HG03521 (cell line): ENCODE results near the gene DNAI1.
A peak's percentile ranks its signal among the peaks of the same experiment; 100 is the strongest.
"Not testable (repeated sequence)": the region's sequence is repeated elsewhere in the genome, so short reads cannot be mapped to it uniquely, and the experiment has no call there.

Experiments used
- ATAC-seq: cut with Tn5 transposase; IDR thresholded peaks from one replicate; pipeline ENCODE4 v1.9.1; 2021; ENCODE audit warnings: mild to moderate bottlenecking, moderate library complexity; ENCODE audit not compliant: unreplicated experiment

Gene DNAI1

DNA sequence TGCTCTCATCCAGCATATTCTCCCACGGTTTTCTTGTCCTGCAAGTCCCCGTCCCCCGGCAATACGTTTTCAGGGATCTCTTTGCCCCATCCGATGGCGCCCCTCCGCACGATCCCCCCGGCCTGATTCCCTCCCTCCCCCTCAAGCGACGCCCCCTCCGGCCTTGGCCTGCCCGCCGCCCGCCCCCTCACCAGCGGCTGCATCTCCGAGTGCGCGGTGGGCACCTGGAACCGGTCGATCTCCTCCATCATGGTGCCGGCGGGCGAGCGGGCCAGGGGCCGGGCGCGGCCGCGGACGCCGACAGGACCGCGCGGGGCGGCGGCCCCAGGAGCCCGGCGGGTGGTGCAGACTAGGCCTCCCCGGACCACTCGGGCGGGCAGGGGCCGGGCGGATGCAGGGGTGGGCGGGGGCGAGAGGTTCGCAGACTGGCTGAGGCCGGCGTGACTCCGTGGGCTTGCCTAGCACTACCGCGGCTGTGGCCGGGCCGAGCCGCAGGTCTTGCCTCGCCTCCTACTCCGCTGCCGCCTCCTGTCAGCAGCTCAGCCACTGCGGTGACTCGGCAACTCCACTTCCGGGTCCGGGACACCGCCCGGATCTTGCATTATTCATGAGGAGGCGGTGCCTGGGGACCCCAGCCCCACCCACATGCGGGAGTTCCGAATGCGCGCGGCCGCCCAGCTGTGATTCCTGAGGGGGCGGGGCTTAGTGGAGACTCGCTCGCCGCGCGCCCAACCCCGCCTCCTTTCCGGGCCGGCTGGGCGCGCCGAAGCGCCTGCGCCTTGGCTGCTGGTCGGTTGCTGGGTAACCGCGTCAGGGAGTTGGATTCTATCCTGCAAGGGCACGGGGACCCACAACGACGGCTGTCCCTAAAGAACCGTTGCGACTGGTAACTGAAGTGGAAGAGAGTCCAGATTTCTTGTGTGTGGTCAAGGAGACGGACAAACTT lies at the start of gene DNAI1, which contains the start of gene FAM219A:
Gene DNAI1 (plus strand): TSS at position 793 of the 946 bp plus-strand sequence. CDS start 201 bp downstream, outside the sequence.
Gene FAM219A (minus strand): TSS at position 558 of the 946 bp plus-strand sequence. CDS start 307 bp downstream, at position 251.
- peak; percentile 97 for ATAC-seq

DNA sequence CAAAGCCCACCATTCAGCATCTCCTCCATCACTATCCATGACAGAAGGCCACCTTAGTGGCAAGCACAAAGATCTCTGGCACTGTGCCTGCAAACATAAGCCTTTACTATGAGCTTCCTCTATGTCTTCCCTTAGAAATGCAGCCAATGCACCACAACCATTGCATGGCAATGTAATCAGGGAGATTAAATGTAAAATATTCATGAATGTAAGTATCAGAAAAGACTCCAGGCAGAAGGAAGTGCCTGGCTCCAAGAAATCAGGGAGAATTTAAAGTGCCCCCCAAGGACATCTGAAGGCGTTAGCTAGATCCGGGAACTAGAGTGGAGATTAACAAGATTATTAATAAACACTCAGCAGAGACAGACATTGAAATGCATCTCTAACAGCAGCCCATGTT lies 49.5 kb upstream of the DNAI1 start:
- no peak for ATAC-seq

DNA sequence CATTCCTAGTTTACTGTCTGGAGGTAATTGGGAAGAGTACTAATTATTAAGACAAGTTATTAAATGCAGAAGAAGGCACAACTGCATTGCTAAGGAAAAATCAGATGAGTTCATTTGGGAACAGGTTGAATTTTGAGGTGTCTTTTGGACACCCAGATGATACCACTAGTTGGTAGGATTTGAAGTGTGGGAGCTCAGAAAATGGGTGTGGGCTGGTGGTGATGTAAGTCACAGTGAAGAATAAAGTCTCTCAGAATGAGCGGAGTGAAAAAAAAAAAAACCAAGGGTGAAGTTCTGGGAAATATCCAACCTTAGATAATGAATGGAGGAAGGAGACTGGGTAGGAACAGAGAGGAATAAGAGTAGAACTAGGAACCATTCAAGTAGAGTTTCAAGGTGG lies 46.3 kb upstream of the DNAI1 start:
- no peak for ATAC-seq

DNA sequence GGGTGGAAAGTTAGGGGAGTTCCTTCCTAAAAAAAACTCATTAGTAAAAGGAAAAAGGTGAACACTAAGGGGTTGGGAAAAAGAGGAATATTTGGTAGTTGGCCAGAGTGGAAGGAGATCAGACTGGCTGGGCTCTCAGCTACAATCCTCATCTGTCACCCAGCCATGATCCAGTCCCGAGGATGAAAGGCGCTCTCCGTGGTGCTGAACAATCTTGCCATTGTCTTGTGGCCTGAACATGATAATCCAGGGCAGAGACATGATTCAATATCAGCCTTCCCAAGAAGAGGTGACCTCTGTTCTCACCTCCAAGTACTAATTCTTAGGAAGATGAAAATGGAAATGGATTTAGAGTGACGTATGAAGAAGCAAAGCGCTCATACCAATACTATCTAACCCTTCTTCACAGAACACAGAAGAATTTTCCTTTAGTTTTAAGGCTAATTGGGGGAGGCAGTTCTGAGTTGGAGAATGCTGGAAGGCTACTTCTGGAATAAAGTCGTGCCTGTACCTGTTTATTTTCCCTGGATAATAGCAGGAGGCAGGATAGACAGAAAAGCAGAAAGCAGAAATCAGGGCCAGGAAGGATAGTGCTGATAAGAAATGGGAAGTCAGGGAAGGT lies 45.3 kb upstream of the DNAI1 start:
- ATAC-seq = no peak

DNA sequence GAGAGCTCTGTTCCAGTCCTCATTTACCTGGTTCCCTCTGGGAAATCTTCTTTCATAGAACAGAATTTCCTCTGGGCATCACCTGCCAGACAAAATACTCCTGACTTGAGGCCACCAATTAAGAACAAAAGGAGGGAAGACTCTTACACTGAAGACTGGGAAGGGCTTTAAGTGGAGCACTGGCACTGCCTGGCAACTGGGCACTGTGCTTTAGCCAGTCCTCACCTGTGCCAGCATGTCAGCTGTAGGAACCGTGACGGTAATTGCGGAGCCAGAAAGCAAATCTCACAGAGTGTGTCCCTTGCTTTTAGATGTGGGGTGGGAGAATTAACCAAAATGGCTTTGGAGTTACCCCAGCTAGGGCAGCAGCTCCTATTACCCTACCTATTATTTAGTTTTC lies 40.9 kb upstream of the DNAI1 start:
- ATAC-seq = no peak

DNA sequence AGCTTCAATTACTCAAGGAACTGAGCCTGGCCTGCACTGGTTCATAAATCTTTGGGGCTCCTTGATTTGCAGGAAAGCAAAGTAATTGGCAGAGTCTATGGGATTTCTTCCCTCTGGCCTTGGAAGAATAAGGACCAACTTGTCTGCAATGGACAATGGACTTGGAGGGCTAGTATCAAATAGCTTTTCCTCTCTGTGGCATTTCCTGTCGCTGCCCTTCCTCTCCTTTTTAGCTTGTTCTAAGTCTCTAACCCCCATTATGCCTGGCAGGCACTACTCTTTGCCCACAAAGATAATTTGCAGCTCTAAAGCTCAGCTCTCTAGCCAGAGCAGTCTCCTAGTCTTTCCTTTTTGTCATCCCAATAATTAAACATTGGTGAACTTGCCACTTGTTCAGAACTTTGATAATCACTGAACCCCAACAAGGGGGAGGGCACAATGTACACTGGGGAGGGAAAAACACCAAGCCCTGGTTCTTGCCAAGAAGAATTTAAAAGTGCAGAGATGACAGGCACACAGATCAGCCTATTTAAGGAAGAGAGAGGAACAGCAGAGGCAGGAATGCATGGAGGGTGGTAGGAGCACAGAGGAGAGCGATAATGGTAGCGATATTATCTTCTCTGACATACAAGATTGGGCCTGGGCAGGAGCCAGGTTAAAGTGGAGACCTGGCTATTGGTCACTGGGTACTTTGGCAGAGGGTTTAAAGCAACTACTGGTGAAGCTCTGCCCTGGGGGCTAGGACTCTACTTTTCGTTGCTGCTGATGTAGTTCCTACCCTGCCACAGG lies 38.7 kb upstream of the DNAI1 start:
- no peak for ATAC-seq

DNA sequence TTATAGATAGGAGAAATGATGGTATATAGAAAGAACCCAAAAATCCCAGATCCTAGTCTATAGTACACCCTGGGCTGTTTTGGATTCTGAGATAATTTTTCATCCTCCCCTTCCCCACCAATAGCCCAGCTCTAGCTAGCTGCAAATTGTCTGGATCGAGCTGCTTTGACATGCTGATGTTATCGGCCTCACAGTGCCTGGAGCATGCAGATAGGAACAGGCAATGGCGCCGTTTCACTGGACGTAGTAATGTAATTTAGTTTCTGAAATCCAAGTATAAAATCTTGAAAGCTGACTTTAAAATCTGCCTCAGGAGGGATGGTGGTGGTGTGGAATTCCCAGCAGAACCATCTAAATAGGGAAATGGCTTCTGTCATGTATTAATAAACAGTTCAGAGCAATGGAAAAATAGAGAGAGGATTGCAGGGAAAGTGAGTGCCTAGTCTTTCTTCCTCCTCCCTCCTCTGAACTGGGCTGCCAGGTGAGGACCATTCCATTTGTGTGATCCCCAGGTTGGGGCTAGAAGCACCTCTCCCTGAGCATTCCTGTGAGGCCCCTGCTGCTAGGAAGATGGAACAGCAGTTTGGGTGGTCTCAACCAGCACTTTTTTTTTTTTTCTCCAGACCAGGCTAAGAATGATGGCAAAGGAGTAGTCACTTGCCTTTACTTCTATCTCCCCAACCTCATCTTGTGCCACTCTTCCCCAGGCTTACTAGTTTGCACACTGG lies 32.1 kb upstream of the DNAI1 start:
- ATAC-seq = no peak

DNA sequence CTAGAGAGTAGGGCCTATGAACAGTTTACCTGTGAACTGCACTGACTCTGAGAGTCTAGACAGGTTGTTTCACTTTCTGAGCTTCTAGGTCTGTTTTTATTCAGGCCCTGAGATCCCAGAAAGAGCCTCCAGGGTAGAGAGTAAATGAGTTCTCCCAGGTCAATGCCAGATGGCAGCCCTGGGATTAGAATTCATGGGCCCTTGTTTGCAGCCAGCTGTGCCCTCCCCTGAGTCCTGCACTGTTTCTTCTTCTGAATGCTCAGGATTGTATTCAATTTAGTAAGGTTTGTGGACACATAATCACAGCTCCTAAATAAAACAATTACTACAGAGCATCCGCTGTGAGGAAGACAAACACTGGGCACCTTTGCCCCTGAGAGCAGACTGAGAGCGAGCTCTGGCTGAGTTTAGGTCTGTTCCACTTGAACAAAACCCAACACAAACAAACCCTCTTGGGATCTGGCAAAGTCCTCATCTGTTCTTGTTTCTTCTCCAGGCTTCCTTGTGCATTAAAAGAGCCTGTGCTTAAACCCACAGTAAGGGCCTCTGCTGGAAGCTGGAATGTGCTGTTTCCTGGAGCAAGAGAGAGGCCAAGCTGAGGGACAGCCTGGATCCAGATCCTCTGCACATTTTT lies 30.2 kb upstream of the DNAI1 start:
- no peak for ATAC-seq

DNA sequence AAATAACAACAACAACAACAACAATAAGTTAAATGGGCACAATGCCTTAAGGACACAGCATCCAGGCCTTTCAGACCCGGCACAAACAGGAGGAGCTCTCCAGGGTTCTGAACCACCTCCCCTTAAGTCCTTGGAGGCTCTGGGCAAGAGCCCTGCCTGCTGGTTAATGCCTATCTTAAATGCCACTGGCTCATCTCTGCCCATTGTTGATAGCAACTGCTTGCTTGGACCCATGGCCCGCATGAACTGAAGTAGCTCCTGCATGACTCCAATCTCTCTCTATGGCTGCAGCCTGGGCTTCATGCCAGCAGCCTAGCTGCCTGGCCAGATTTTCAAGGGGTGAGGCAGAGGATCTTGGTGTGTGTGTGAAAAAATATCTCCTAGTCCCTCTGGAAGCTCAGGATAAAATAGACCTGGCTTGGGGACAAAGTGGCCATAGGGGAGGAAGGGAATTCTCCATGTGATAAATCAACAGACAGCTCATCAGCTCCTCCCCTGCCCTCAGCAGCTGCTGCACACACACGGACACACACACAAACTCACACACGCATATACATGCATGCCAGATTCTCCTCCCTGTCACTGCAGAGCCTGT lies 27.7 kb upstream of the DNAI1 start:
- no peak for ATAC-seq

DNA sequence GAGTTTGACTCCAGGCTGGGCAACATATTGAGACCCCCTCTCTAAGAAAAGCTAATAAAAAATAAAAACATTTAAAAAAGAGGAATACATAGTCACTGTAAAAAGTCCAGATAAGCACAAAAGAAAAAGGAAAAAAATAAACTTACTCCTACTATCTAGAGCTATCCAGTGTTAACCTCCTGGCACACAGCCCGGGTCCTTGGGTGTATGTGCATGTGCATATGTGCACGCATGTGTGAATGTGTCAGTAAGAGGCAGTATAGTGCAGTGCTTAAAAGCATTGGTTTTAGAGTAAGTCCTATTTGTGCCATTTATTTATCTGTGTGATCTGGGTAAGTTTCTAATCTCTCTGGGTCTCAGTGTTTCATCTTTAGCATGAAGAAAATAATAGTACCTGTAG lies 26.9 kb upstream of the DNAI1 start:
- ATAC-seq = no peak

DNA sequence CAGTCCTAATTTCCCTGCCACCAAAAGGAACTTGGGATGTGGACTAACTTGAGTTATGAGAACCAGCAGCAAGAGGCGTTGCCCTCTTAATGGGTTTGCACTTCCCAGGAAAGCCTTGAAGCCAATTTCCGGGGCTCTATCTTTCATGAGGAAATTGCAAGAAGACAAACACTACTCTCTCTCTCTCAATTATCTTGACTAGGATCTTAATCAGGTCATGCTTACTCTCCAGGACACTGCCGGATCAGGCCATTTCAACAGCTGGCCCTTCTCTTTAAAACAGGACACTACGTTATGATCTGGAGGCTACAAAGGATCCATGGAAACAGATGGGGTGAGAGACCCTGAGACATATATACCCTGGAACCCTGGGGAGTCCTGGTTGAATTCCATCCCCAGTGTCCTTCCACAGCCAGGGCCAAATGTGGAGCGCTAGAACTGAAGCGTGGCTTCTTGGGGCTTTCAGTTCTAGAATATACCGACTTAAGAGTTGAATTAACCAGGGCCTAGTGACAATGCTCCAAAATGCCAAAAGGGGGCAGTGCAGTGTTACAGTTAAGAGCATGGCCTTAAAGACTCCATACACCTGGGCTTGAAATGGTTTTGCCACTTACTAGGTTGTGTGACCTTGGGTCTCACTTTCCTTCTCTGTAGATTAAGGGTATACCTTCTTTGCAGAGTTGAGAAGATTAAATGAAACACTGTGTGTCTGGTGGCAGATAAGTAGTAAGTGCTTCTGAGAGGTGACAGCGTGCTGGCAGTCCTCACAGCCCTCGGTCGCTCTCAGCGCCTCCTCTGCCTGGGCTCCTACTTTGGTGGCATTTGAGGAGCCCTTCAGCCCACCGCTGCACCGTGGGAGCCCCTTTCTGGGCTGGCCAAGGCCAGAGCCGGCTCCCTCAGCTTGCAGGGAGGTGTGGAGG lies 21.3 kb upstream of the DNAI1 start:
- ATAC-seq = no peak

DNA sequence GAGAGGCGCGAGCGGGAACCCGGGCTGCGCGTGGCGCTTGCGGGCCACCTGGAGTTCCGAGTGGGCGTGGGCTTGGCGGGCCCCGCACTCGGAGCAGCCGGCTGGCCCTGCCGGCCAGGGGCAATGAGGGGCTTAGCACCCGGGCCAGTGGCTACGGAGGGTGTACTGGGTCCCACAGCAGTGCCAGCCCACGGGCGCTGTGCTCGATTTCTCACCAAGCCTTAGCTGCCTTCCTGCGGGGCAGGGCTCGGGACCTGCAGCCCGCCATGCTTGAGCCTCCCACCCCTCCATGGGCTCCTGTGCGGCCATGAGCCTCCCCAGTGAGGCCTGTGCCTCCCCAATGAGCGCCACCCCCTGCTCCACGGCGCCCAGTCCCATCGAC lies 20.7 kb upstream of the DNAI1 start:
- ATAC-seq = not testable (repeated sequence)

DNA sequence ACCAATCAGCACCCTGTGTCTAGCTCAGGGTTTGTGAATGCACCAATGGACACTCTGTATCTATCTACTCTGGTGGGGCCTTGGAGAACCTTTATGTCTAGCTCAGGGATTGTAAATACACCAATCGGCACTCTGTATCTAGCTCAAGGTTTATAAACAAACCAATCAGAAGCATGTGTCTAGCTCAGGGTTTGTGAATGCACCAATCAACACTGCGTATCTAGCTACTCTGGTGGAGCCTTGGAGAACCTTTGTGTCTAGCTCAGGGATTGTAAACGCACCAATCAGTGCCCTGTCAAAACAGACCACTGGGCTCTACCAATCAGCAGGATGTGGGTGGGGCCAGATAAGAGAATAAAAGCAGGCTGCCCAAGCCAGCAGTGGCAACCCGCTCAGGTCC lies 20.1 kb upstream of the DNAI1 start:
- not testable (repeated sequence) for ATAC-seq

DNA sequence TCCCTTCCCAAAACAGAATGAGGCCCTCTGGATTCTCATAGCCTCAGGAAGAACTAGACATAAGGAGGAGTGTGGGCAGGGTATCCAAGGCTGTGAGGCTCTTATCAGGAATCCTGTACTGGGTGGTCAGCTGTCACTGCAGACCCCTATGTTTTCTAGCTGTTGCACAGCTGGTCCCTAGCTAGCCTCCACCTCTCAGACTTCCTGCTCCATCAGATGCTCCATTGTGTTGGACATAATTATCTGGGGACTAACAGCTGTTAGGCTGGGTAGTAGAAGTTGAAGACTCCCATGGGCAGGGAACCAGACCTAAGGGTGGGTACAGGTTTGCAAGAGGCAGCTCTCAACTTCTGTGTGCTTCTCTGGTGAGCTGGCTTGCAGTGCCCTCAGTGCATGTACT lies 18.6 kb upstream of the DNAI1 start:
- ATAC-seq = no peak

DNA sequence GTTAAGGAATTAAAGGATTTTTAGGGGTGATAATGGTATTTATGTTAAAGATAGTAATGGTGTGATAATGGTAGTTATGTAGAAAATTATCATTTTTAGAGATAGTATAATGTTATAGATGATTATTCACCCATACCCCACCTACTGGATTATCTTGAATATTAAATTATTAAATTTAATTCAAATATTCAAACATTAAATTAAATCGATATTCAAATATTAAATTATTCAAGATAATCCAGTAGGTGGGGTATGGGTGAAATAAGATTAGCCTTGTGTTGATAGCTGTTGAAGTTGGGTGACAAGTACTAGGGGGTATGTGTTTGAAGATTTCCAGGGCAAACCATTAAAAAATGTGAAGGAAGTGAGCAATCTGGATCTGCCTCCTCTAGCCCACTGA lies 15.8 kb upstream of the DNAI1 start:
- ATAC-seq = no peak

DNA sequence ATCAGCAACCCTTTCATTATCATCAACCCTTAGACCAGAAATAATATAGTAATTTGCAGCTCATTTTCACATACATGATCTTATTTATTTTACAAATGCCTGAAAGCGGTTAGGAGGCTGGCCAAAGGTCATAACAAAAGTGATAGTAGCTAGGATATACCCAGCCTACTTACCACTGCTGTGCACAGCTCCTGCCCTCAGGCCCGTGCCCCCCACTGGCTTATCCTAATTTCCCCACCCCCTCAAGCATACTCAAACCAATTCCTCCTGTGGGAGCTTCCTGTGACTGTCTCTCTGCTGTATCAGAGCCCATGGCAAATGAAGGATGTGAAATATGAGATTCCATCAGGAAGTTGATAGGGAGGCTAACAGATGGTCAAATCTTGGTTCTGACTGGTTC lies 15.1 kb upstream of the DNAI1 start:
- ATAC-seq = no peak

DNA sequence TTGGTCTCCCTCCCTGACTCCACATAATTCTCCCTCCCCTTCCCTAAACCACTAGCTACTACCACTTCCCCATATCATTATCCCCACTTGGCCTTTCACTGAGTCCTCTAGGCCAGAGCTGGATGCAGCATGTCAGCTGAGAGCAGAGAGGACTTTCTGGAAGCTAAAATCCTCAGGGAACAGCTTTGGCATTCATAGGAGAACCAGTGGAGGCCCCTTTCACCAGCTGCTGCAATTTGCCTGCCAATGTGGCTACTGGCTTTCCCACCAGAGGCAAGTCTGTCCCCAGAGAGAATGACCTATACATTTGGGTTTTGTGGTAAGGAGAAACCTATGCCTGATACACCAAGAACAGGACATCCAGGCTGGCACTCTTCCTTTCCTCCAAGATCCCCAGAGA lies 14.6 kb upstream of the DNAI1 start:
- no peak for ATAC-seq

DNA sequence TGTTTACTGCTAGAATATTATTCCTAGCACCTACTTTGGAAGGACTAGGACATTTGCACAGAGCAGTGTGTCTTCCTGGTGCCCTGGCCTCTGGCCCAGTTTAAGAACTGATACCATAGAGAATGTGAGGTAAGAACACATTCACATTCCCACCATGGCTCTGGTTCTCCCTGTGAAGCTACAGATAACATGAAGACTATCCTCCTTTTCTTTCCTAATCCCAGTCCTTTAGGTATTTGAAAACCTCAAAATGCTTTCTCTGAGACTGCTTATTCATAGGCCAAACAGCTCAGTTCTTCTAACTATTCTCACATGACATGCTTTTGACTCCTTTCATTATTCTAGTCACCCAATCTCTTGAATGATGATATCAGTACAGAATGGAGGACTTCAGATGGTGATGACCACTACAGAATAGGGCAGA lies 12.1 kb upstream of the DNAI1 start:
- ATAC-seq = no peak

DNA sequence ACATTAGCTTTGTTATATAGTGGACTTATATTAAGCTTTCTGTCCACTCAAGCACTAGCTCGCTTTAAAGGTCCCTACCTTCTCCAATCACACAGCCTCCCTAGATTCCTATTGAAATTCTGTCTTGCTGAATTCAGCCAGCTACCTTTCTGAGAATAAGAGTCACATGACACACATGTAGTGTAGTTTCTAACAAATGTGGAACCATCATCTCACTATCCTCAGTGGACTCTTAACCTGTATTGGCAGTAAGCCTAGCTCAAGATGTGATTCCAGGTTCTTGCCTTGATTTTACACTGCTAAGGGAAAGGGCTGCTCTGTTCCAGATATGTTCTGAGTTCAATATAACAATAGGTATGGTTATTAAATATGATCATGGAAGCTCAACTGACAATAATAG lies 11.7 kb upstream of the DNAI1 start:
- ATAC-seq = no peak
